ENCODE data around the gene SPPL3. TPM values are rescaled to one million over a fixed set of nuclear protein-coding genes. Genes with fewer than 3 reads are reported as not detected.

The SPPL3 gene
- polyA plus RNA-seq, 4 donors, result 8.4 to 57.8 (median 13.7) TPM

DNA sequence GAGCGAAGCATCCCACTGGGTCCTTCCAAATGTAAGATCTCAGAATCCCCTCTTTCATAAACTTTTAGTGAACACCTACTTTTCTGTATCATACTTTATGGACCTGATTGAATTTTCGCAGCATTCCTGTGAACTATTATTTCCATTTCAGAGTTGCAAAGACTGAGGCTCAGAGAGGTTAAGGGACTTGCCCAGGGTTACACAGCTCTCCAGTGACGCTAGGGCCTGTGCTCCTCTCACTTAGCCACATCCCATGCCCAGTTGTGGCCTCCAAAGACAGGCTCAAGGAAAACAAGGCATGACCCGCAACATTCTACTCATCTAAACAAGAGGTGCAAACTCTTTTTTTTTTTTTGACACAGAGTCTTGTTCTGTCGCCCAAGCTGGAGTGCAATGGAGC is 25.9 kb upstream of the SPPL3 start:
- H3K27ac ChIP-seq (ENCODE audit: low read depth in 1 of 3, low read length in 2 of 3), result no peak overlapping the region
- H3K36me3 ChIP-seq (ENCODE audit: control insufficient read depth in 3 of 3, insufficient read depth in 2 of 3, low read depth in 1 of 3, low read length in 3 of 3), result no peaks in the 10 kb centered on the region
- DNase-seq (no peak), FAIRE-seq (no peak)
- H3K9me3 ChIP-seq (ENCODE audit: control insufficient read depth in 2 of 2, insufficient read depth in 1 of 2, low read depth in 1 of 2, low read length in 1 of 2), result no peaks in the 10 kb centered on the region
- no peak overlapping the region for H3K4me3 ChIP-seq (ENCODE audit: low read depth in 1 of 3, low read length in 3 of 3)
- peaks cover 0 to 4% (median 0%) of the 10 kb centered on the region in 3 donors for H3K4me1 ChIP-seq (ENCODE audit: control insufficient read depth in 3 of 3, insufficient read depth in 2 of 3, low read depth in 1 of 3, low read length in 2 of 3)
- 91 to 95% (median 95%) methylated on average over 5 of the region's 5 CpGs for WGBS, 3 donors
- no peaks in the 10 kb centered on the region for H3K27me3 ChIP-seq (ENCODE audit: control insufficient read depth in 3 of 3, insufficient read depth in 3 of 3, low read length in 3 of 3)

DNA sequence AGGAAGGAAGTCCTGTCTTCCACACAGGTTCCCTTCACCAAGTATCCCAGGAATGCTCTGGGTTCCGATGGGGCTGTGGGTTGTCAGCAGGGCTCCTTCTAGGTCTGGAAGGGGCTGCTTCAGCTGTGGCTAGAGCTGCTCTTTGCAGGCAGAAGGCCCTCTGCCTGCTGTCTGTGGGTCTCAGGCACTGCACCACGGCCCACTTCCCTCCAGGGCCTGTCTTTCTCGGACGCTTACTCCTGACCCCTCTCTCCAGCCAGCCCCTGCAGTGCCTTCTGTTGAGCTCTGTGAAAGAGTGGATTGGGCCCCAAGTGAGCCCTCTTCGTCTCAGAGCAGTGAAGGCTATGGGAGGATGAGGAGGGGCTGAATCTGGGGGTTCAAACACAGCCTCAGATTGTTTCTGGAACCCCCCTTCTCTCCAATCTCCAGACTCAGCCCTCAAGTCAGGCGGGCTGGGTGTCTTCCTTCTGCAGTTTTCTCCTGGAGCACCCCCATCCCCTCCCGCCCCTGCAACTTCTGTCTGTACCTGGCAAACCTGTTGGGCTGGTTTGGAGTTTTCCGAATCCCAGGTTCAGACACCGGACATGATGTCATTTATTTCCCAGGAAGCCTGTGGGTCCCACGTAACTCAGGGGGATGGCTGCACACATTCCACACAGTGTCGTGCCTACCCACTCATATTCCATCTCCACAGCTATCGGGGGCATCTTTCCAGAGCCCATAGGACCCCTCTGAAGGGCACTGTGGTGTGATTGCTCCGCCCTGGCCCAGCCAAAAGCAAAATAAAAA is 24.9 kb upstream of the SPPL3 start:
- peaks cover 0 to 4% (median 0%) of the 10 kb centered on the region in 3 donors for H3K4me1 ChIP-seq (ENCODE audit: control insufficient read depth in 3 of 3, insufficient read depth in 2 of 3, low read depth in 1 of 3, low read length in 2 of 3)
- DNase-seq, result peak; percentile 46 to 88
- peak overlapping the region in 1 of 3 donors; percentile 65 for H3K27ac ChIP-seq (ENCODE audit: low read depth in 1 of 3, low read length in 2 of 3)
- no peak overlapping the region for H3K4me3 ChIP-seq (ENCODE audit: low read depth in 1 of 3, low read length in 3 of 3)
- H3K36me3 ChIP-seq (ENCODE audit: control insufficient read depth in 3 of 3, insufficient read depth in 2 of 3, low read depth in 1 of 3, low read length in 3 of 3), result no peaks in the 10 kb centered on the region
- WGBS, 3 donors, result 31 to 55% (median 42%) methylated on average over 13 of the region's 13 CpGs
- FAIRE-seq, result no peak
- H3K9me3 ChIP-seq (ENCODE audit: control insufficient read depth in 2 of 2, insufficient read depth in 1 of 2, low read depth in 1 of 2, low read length in 1 of 2), result no peaks in the 10 kb centered on the region
- H3K27me3 ChIP-seq (ENCODE audit: control insufficient read depth in 3 of 3, insufficient read depth in 3 of 3, low read length in 3 of 3), result no peaks in the 10 kb centered on the region

GRCh38 chr12:120925740-120926563 is 21.8 kb upstream of the SPPL3 start:
- Histone ChIP-seq H3K9me3 (ENCODE audit: control insufficient read depth in 2 of 2, insufficient read depth in 1 of 2, low read depth in 1 of 2, low read length in 1 of 2) (no peaks in the 10 kb centered on the region), H3K4me3 (ENCODE audit: low read depth in 1 of 3, low read length in 3 of 3) (no peak overlapping the region), H3K27ac (ENCODE audit: low read depth in 1 of 3, low read length in 2 of 3) (no peak overlapping the region), H3K36me3 (ENCODE audit: control insufficient read depth in 3 of 3, insufficient read depth in 2 of 3, low read depth in 1 of 3, low read length in 3 of 3) (no peaks in the 10 kb centered on the region), H3K27me3 (ENCODE audit: control insufficient read depth in 3 of 3, insufficient read depth in 3 of 3, low read length in 3 of 3) (no peaks in the 10 kb centered on the region), H3K4me1 (ENCODE audit: control insufficient read depth in 3 of 3, insufficient read depth in 2 of 3, low read depth in 1 of 3, low read length in 2 of 3) (peaks cover 0 to 4% (median 0%) of the 10 kb centered on the region in 3 donors)
- no peak for DNase-seq
- no peak for FAIRE-seq
- 79 to 80% (median 79%) methylated on average over 15 of the region's 15 CpGs for WGBS, 3 donors

GRCh38 chr12:120922279-120922678 is 18.1 kb upstream of the SPPL3 start:
- FAIRE-seq (no peak), DNase-seq (no peak)
- no peak overlapping the region for H3K4me3 ChIP-seq (ENCODE audit: low read depth in 1 of 3, low read length in 3 of 3)
- WGBS, 3 donors, result 70 to 89% (median 82%) methylated on average over 3 of the region's 3 CpGs
- H3K27me3 ChIP-seq (ENCODE audit: control insufficient read depth in 3 of 3, insufficient read depth in 3 of 3, low read length in 3 of 3), result no peaks in the 10 kb centered on the region
- no peak overlapping the region for H3K27ac ChIP-seq (ENCODE audit: low read depth in 1 of 3, low read length in 2 of 3)
- peaks cover 0 to 12% of the 10 kb centered on the region in 2 donors for H3K9me3 ChIP-seq (ENCODE audit: control insufficient read depth in 2 of 2, insufficient read depth in 1 of 2, low read depth in 1 of 2, low read length in 1 of 2)
- no peaks in the 10 kb centered on the region for H3K36me3 ChIP-seq (ENCODE audit: control insufficient read depth in 3 of 3, insufficient read depth in 2 of 3, low read depth in 1 of 3, low read length in 3 of 3)
- no peaks in the 10 kb centered on the region for H3K4me1 ChIP-seq (ENCODE audit: control insufficient read depth in 3 of 3, insufficient read depth in 2 of 3, low read depth in 1 of 3, low read length in 2 of 3)

DNA sequence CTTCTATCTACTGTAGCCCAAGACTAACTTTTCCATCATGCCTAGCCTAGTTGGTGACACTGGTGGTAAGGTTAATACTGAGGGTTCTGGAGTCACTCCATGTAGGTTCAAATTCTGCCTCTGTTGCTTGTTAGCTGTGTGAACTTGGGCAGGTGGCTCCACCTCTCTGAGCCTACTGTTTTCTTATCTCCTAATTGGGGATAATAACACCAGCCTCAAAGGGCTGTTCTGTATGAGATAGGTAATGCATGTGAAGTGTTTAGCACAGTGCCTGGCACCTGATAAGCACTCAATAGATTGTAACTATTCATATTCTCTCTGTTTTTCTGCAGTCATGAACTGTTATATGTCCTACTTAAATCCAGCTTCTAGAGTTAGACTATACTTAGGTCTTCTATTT is 17.5 kb upstream of the SPPL3 start:
- DNase-seq (no peak), FAIRE-seq (no peak)
- H3K9me3 ChIP-seq (ENCODE audit: control insufficient read depth in 2 of 2, insufficient read depth in 1 of 2, low read depth in 1 of 2, low read length in 1 of 2), result peaks cover 0 to 17% of the 10 kb centered on the region in 2 donors
- H3K4me3 ChIP-seq (ENCODE audit: low read depth in 1 of 3, low read length in 3 of 3), result no peak overlapping the region
- no peaks in the 10 kb centered on the region for H3K36me3 ChIP-seq (ENCODE audit: control insufficient read depth in 3 of 3, insufficient read depth in 2 of 3, low read depth in 1 of 3, low read length in 3 of 3)
- H3K27me3 ChIP-seq (ENCODE audit: control insufficient read depth in 3 of 3, insufficient read depth in 3 of 3, low read length in 3 of 3), result no peaks in the 10 kb centered on the region
- no peak overlapping the region for H3K27ac ChIP-seq (ENCODE audit: low read depth in 1 of 3, low read length in 2 of 3)
- H3K4me1 ChIP-seq (ENCODE audit: control insufficient read depth in 3 of 3, insufficient read depth in 2 of 3, low read depth in 1 of 3, low read length in 2 of 3), result no peaks in the 10 kb centered on the region

DNA sequence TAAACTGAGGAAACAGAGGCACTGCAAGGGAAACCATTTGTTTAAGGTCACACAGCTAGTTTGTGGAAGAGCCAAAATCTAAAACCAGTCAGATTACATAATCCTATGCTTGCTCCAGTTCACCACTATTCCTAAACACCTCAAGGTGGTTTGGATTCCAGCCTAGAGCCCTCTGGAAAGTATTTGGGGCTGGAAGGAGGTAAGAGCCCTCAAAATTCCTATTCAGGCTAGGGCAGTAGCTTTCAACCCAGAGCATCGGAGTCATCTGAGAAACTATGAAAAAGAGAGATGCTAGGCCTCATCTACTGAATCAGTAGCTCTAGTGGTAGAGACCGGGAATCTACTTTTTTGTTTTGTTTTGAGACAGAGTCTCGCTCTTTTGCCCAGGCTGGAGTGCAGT is 16.0 kb upstream of the SPPL3 start:
- no peaks in the 10 kb centered on the region for H3K36me3 ChIP-seq (ENCODE audit: control insufficient read depth in 3 of 3, insufficient read depth in 2 of 3, low read depth in 1 of 3, low read length in 3 of 3)
- FAIRE-seq (no peak), DNase-seq (no peak)
- H3K27me3 ChIP-seq (ENCODE audit: control insufficient read depth in 3 of 3, insufficient read depth in 3 of 3, low read length in 3 of 3), result no peaks in the 10 kb centered on the region
- no peaks in the 10 kb centered on the region for H3K4me1 ChIP-seq (ENCODE audit: control insufficient read depth in 3 of 3, insufficient read depth in 2 of 3, low read depth in 1 of 3, low read length in 2 of 3)
- 86 to 93% (median 90%) methylated on average over 3 of the region's 3 CpGs for WGBS, 3 donors
- peaks cover 0 to 21% of the 10 kb centered on the region in 2 donors for H3K9me3 ChIP-seq (ENCODE audit: control insufficient read depth in 2 of 2, insufficient read depth in 1 of 2, low read depth in 1 of 2, low read length in 1 of 2)
- H3K4me3 ChIP-seq (ENCODE audit: low read depth in 1 of 3, low read length in 3 of 3), result no peak overlapping the region
- H3K27ac ChIP-seq (ENCODE audit: low read depth in 1 of 3, low read length in 2 of 3), result no peak overlapping the region

- Histone ChIP-seq H3K36me3 (ENCODE audit: control insufficient read depth in 3 of 3, insufficient read depth in 2 of 3, low read depth in 1 of 3, low read length in 3 of 3) (no peaks in the 10 kb centered on the region), H3K27ac (ENCODE audit: low read depth in 1 of 3, low read length in 2 of 3) (no peak overlapping the region), H3K4me3 (ENCODE audit: low read depth in 1 of 3, low read length in 3 of 3) (no peak overlapping the region), H3K27me3 (ENCODE audit: control insufficient read depth in 3 of 3, insufficient read depth in 3 of 3, low read length in 3 of 3) (no peaks in the 10 kb centered on the region), H3K4me1 (ENCODE audit: control insufficient read depth in 3 of 3, insufficient read depth in 2 of 3, low read depth in 1 of 3, low read length in 2 of 3) (no peaks in the 10 kb centered on the region), H3K9me3 (ENCODE audit: control insufficient read depth in 2 of 2, insufficient read depth in 1 of 2, low read depth in 1 of 2, low read length in 1 of 2) (peaks cover 0 to 21% of the 10 kb centered on the region in 2 donors)
- no peak for FAIRE-seq
- WGBS, 3 donors, result 68 to 89% (median 82%) methylated on average over 2 of the region's 2 CpGs
- DNase-seq, result no peak
These were observed 13.6 kb upstream of the SPPL3 start for GRCh38 chr12:120917748-120918147.

- Histone ChIP-seq H3K36me3 (ENCODE audit: control insufficient read depth in 3 of 3, insufficient read depth in 2 of 3, low read depth in 1 of 3, low read length in 3 of 3) (no peaks in the 10 kb centered on the region), H3K4me1 (ENCODE audit: control insufficient read depth in 3 of 3, insufficient read depth in 2 of 3, low read depth in 1 of 3, low read length in 2 of 3) (no peaks in the 10 kb centered on the region), H3K9me3 (ENCODE audit: control insufficient read depth in 2 of 2, insufficient read depth in 1 of 2, low read depth in 1 of 2, low read length in 1 of 2) (peaks cover 0 to 21% of the 10 kb centered on the region in 2 donors), H3K4me3 (ENCODE audit: low read depth in 1 of 3, low read length in 3 of 3) (no peak overlapping the region), H3K27me3 (ENCODE audit: control insufficient read depth in 3 of 3, insufficient read depth in 3 of 3, low read length in 3 of 3) (no peaks in the 10 kb centered on the region), H3K27ac (ENCODE audit: low read depth in 1 of 3, low read length in 2 of 3) (no peak overlapping the region)
- no peak for FAIRE-seq
- WGBS, 3 donors, result 95 to 96% (median 95%) methylated on average over 14 of the region's 14 CpGs
- DNase-seq, result no peak
These were observed 12.4 kb upstream of the SPPL3 start for GRCh38 chr12:120916561-120916960.

Data from small intestine (tissue), 7 donors.